GM19239 (cell line): Measurements from ENCODE around the gene CDK17.
A peak's percentile ranks its signal among the peaks of the same experiment; 100 is the strongest.
"Not testable (repeated sequence)": the region's sequence is repeated elsewhere in the genome, so short reads cannot be mapped to it uniquely, and the experiment has no call there.

ENCODE experiments used
- DNase-seq: peaks from one replicate; pipeline ENCODE4 v3.0.0; 2011; ENCODE audit warnings: low spot score; ENCODE audit not compliant: insufficient read length
- FAIRE-seq: peaks from 2 replicates; lab custom pipeline; 2011; peaks lifted over from hg19 to GRCh38; lab: Jason Lieb, UNC

Gene CDK17

DNA sequence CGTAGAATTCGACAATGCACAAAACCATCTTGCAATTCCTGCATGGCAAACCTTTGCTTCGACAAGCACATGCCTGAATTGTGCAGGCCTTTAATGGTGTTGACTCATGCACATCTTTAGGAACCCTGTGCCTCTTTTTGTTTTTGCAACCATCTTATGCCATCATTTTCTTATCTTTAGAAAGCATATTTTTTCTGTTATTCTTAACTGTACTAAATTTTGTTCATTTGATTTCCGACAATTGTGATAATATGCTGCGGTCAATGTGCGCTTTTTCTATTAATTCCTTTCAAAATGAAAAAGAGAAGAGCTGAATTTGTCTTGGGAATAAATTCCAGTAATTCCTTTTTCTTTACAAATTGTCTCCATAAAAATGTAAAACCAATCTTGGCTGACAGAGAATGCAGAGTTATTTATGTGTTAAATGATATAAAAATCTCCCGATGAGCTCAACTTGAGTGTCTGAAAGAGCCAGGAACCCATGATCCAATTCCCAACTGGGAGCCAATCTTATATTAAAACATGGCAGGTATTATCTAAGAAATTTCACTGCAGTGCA lies 20.1 kb upstream of the CDK17 start:
- no peak for FAIRE-seq
- no peak for DNase-seq

DNA sequence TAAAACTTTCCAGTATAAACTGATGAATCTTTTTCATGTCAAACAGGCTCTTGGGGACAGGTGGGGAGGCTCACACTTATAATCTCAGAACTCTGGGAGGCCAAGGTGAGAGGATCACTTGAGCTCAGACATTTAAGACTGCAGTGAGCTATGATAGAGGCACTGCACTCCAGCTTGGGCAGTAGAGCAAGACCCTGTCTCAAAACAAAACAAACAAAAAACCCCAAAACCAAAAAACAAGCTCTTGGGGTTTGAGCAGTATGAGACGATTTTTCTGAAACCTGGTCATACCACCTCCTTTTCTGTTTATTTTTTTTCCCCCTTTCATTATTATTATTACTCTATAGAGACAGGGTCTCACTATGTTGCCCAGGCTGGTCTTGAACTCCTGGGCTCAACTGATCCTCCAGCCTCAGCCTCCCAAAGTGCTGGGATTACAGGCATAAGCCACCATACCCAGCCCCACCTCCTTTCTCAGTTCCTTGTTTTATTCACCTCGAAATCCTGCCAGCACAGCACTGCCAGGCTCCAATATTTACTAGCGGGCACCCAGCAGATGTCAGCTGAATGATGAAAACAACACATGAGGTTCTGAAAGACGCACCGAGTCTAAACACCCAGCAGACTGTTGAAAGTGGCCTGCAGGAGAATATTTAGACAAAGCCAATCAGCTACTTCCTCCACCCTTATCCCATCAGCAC lies 19.5 kb upstream of the CDK17 start:
- FAIRE-seq (no peak), DNase-seq (no peak)

DNA sequence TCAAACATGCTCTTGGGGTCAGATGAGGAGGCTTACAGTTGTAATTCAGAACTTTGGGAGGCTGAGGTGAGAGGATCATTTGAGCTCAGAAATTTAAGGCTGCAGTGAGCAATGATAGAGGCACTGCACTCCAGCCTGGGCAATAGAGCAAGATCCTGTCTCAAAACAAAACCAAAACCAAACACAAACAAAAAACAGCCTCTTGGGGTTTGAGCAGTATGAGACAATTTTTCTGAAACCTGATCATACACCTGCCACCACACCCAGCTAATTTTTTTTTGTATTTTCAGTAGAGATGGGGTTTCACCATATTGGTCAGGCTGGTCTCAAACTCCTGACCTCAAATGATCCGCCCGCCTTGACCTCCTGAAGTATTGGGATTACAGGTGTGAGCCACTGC lies 17.4 kb upstream of the CDK17 start:
- DNase-seq, FAIRE-seq: not testable (repeated sequence)

DNA sequence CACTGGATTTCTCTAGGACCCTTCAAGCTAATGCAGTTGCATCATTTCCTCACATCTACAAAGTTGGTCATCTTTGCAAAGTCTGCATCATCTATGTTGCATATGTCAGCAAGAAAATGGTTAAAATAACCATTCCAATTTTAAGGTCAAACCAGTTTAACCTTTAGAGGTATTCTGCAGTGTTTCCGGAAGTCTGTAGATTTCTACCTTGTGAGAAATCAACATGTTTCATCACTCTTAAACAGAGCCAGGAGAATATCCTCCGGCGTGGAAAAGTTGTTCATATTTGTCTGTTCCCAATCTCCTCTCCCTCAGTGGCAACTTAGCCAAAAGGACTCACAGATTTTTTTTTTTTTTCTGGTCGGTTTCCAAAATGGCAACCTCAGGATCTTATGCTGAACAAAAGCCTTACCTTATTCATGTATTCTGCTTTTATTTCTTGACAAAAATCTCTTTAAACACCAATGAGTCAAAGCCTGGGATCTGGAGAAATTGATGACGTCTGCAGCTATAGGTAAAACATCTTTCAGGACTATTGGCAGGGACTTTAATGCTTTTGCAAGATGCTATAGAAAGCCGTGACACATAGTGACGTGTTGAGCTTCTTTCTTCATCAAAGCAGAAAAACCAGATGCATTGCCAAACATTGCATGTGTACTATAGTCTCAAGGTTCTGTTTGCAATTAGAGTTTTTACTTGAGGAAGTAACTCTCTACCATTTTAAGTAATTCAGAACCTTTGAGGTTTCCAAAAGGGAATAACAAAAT lies 16.0 kb upstream of the CDK17 start:
- DNase-seq, result no peak

DNA sequence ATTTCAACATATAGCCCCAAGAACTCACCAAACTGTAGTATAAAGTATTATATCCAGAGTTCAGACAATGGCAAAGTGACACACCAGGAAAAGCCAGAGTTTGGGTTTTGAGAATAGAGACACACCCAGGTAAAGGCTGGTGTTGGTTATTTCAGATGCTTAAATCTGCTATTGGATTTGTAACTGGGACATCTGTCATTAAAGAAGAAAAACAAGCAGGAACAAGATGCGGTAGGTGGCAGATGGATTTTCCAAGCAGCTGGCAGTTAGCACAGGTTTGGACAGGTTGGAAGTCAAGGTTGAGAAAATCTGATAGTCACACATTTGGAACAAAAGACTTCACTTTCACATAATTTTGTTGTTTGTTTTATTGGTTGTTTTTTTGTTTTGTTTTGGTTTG lies 14.4 kb upstream of the CDK17 start:
- DNase-seq, result no peak
- FAIRE-seq, result no peak

More for the DNA sequence above, 16.0 kb upstream of the CDK17 start:
- FAIRE-seq, result no peak

DNA sequence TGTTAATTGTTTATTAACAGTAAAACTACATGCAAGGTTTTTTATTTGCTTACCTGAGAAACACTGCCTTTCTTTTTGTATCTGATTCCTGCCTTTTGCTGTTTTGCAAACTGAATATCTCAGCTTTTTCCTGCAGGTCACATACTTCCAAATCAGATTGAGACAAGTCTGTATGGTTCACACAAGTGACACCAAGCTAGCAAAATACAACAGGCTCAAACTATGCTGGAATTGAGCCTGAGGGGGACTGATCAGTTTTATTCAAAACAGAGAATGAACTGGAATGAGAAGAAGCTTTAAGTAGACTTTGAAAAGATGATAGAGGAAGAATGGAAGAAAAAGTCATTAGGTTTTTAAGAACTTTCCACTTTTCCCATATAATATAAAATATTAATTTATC lies 12.2 kb upstream of the CDK17 start:
- DNase-seq, result no peak
- FAIRE-seq, result no peak

DNA sequence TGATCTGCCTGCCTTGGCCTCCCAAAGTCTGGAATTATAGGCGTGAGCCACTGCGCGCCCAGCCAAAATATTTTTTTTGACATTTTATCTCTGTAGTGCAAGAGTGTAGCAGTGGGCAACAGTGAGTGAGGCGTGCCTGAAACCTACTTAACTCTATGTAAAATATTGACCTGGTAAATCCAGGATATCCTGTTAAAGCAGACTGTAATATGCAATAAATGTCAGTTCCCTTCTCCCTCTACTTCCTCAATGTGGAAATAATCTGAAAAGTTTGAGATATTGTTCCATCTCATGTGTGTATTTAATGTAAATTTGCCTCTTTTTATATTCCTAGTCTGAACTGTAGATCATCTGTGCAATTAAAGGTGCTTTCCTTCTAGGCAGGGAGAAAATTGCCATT lies 9.5 kb upstream of the CDK17 start:
- no peak for DNase-seq
- FAIRE-seq, result no peak

DNA sequence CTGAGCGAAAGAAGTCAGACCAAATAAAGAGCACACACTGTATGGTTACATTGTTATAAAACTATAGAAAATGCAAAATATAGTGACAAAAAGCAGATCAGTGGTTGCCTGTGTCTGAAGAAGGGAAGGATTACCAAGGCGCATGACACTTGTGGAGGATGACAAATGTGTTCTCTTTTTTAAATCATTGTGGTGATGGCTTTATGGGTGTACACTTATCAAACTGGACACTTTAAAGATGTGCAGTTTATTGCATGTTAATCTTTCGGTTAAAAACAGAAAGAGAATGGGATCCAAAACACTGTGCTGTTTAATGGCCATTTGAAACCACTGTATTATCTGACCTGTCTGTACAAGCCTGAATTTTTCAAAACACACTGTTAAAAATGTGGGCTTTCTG lies 8.8 kb upstream of the CDK17 start:
- DNase-seq (no peak), FAIRE-seq (no peak)

DNA sequence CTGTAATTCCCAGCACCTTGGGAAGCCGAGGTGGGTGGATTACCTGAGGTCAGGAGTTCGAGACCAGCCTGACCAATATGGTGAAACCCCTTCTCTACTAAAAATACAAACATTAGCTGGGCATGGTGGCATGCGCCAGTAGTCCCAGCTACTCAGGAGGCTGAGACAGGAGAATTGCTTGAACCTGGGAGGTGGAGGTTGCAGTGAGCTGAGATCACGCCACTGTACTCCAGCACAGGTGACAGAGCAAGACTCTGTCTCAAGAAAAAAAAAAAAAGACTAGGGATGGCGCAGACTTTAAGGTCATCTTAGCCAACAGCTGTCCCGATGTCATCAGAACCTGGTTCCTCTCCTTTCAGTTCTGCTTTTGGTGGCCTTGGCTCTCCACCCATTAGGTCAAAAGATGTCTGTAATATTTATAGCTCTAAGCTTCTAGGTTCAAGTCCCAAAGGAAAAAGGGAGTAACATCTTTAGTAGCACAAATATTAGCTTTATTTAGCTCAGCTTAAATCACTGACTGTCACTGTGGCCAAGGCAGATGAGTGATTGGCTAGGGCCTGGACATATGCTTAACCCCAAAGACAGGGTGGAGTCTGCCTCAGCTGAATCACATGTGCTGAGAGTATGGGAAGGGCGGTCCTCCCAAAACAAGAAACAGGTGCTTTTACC lies 7.3 kb upstream of the CDK17 start:
- DNase-seq, result peak; percentile 56
- FAIRE-seq, result peak; percentile 92

DNA sequence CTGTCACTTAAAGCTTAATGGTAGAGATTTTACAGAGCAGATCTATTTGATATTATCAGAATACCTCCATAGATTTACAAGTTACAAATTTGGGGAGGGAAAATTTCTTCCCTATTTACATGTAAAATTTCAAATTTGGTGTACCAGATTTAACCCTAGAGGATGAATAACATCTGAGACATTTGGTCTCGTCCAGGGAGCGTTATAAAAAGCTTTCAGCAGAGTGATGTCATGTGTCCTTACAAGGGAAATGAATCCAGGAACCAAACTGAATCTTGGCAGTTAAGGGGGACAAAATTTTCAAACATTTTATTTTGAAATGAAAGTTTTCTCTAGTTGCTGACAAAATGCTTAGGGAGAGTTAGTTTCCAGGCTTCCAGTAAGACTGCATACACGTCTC lies 4.5 kb upstream of the CDK17 start:
- FAIRE-seq, result peak; percentile 58

DNA sequence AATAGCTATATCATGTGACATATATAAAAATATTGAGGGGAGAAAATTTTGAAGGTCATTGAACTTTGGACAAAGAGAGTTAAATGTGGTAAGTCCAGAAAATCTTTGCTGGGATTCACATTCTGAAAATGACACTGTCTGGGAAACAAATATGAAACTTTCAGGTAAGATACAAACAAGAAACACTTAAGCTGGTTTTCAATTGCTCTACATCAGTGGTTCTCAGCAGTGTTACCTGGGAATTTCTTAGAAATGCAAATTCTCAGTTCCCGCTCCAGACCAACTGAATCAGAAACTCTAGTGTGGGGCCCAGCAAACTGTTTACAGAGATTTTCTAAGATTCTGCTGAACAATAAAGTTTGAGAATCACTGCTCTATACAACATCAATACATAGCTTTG lies 3.6 kb upstream of the CDK17 start:
- FAIRE-seq (peak; percentile 68), DNase-seq (no peak)

More for the DNA sequence above, 4.5 kb upstream of the CDK17 start:
- DNase-seq, result no peak

DNA sequence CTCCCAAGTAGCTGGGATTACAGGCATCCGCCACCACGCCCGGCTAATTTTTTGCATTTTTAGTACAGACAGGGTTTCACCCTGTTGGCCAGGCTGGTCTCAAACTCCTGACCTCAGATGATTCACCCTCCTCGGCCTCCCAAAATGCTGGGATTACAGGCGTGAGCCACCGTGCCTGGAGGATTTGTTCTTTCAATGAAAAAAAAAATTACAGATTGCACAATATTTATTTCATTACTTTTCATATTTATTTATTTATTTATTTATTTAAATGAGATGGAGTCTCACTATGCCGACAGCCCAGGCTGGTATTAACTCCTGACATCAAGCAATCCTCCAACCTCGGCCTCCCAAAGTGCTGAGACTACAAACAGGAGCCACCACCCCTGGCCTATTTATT lies 2.3 kb upstream of the CDK17 start:
- FAIRE-seq, DNase-seq: not testable (repeated sequence)

DNA sequence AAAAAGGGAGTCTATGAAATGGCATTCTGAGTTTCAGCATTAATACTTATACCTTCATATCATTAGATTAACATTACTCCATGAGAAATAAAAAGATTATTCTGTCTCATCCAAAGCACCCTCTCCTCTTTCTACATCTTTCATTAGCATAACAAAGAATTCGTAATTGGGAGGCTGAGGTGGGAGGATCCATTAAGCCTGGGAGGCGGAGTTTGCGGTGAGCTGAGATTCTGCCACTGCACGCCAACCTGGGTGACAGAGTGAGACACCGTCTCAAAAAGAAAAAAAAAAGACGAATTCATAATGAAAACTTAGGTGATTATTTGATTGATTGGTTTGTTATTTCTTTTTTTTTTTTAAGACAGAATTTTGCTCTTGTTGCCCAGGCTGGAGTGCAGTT lies 1.8 kb upstream of the CDK17 start:
- no peak for FAIRE-seq
- DNase-seq, result no peak

DNA sequence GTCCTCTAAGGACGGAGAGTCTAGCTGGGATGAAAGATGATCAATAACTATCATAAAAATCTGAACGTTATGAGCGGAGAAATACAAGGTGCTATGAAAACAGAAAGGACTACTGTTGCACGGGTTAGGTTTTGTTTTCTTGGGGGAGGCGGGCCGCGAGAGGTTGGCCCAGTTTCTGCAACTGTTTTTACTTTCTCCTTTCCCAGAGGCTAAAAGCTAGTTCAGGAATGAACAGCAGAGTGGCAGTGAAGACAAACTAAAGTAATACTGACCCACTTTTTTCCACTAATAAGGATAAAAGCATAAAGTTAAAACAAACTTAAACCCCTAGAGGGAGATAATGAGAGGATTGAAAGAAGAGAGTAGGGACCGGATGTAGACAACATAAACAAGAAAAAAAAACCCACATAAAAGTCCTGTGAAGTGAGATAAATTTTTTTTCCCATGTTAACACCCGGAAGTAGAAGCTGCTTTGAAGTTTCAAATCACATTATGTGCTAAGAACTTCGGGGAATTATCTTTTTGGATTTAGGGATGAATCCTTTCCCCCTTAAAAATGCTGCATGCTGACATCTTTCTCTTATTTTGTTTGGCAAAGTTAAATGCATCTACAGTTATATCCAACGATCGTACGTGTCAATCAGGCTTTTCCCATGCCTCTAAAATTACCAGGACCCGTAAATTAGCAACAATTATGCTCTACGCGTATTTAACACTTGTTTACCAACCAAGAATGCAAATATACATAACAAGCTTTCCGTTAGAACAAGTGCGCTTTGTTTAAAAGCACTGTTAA lies 1.0 kb upstream of the CDK17 start:
- FAIRE-seq, result peak; percentile 87
- DNase-seq, result peak; percentile 36

DNA sequence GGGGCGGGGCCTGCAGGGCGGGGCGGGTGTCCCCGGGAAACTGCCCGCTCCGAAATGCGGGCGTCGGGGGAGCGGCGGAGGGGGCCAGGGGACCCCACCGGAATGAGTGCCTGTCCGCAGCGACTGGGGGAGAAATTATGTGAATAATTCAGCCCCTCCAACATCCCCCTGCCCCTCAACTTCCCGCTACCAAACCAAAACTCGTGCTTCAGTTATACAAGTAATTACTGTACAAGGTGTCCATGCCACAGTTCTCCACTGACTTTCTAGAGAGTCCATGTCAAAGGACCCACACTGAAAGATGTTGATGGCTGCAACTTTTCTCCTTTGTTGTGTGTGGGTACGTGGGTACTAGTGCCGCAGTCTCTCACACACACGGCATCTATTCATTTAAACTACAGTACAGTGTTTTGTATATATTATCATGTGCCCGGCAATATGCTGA lies 414 bp upstream of the CDK17 start:
- DNase-seq (no peak), FAIRE-seq (no peak)

DNA sequence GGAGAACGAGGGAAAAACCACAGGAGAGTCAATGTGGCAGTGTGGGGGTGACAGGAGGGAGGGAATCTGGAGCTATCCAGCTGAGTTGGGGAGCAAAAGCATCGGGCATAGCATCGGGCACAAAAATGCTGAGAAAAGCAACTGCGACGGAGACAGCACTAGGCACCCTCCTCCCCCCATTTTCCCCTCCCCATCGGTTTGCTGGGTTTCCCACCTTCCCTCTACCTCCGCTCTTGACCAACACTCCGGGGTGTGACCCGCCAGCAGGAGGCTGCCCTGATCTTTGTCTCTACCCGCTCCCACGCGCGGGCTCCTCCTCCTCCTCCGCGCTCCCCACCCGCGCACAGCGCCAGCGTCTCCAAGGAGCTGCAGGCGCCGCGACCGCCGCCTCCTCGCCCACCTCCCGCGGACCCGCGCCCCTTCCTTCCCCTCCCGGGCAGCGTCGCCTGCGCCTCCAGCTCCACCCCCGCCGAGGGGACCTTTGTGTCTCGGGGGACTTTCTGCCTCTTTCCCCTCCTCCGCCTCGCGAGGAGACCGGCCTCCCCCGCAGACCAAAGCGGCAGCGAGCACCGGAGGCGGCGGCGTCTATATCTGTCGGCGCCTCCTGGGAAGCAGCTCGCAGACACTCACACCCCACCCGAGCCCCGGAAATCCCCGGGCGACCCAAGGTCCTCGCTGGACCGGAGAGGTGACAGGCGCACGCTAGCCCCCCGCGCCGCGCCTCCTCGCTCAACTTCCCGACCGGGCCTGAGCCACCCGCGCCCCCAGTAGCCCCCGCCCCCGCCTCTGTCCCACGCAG lies 920 bp downstream of the CDK17 start:
- FAIRE-seq, result no peak
- peak; percentile 42 for DNase-seq

DNA sequence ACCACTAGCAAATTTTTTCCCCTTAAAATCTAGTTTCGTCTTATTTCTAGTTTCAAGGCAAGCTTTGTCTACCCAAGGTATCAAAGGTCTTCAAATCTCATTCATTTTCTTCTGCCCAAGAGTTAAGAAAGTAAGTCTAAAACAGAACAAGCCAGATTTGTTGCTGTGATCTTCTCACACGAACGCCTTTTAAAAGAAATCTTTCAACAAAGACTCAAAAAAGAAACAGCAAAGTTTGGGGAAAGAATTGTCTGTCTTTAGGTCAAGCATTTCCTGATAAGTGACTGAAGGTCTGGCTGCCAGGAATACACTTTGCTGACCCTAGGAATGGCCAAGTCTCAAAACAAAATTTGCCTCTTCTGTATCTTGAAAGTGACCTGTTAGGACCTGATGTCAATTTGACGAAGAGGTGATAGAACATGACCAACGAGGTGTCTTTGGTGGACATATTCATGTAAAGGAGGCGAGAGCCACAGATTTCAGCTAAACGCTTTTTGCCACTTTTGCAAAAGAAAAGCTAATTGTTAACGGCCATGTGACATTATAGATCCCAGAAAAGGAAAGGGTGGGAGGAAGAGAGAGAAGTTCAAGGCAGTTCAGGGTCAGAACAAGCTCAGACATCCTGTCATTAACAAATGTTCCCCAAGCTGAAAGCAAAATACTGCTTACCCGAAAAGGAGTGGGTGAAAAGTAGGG lies 1.7 kb downstream of the CDK17 start:
- DNase-seq, result no peak

DNA sequence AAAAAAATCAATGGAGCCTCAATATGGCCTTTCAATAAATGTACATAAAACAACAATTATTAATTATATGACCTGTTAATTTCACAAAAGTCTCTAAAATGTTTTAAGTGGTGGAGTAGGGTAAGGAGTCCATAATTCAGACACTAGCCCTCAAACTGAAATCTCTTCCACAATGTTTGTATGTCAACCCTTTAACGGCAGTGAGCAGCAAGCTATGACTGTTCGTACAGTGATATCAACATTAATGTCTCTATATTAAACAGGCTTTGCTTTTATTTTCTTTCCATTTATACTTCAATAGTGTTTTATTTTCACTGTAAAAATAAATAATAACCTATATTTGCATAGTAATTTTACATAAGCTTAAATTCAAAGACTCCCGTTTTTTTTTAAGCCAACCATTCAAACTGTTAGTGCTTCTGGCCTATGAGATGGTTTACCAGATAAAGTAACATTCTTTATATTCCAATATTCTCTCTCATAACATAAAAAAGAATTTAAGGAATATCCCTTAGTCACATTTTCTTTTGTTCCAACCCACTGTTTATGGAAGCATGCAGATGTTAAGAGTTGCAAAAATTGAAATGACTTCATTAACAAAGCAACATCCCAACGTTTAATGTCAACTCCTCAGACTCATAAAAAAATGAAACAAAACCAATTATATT lies 2.3 kb downstream of the CDK17 start:
- FAIRE-seq (no peak), DNase-seq (no peak)

More for the DNA sequence above, 1.7 kb downstream of the CDK17 start:
- peak; percentile 86 for FAIRE-seq
